HUES6 (cell line): ENCODE measurements around the gene ENTHD1.

Experiments
- H3K27ac ChIP-seq: 2 replicates; pipeline ENCODE4 v1.7.0; 2013; ENCODE audit warnings: low read depth, mild to moderate bottlenecking, low read length, inconsistent platforms
- H3K27me3 ChIP-seq: 2 replicates; pipeline ENCODE4 v1.6.1; 2013; ENCODE audit warnings: low read length; ENCODE audit not compliant: control insufficient read depth, insufficient read depth
- H3K36me3 ChIP-seq: 2 replicates; pipeline ENCODE4 v1.6.1; 2013; ENCODE audit warnings: low read length; ENCODE audit not compliant: control insufficient read depth, insufficient read depth
- H3K4me1 ChIP-seq: 2 replicates; pipeline ENCODE4 v1.6.1; 2013; ENCODE audit warnings: low read length; ENCODE audit not compliant: control insufficient read depth, insufficient read depth
- H3K4me3 ChIP-seq: 2 replicates; pipeline ENCODE4 v1.5.1; 2013; ENCODE audit warnings: low read depth, low read length
- H3K9ac ChIP-seq: one replicate; pipeline ENCODE4 v1.6.1; 2013; ENCODE audit warnings: mild to moderate bottlenecking, low read length
- H3K9me3 ChIP-seq: 2 replicates; pipeline ENCODE4 v1.6.1; 2013; ENCODE audit warnings: low read depth, low read length; ENCODE audit not compliant: control insufficient read depth, insufficient read depth

Gene ENTHD1

DNA sequence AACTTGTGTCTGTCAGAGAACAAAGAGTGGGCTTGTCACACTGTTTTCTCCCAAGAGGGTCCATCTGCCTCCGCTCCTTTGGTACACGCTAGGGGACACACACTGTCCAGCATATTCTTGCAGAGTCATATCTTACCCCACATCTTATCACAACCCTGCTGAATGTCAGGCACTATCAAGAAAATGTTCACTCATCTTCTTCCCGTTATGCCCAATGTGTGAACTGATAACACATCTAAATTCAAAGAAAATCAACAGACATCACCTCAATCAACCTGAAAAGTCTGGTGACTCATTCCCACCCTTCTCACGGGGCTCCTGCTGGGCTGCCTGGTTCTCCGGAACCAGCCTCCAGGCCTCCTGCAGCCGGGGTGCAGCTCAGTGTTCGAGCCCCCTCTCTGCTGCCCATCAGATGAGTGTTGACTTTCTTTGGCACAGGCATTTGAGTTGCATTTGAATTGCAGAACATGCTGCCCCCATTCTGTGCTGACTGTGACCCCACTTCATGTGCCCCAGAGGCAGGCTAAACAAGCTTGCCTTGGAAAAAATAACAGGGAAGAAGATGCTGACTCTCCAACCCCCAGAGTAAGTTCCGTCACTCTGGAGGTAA is 26.7 kb upstream of the ENTHD1 start:
- no peaks in the 10 kb centered on the region for H3K27me3 ChIP-seq
- H3K4me3 ChIP-seq = no peak overlapping the region
- no peak overlapping the region for H3K27ac ChIP-seq
- no peak overlapping the region for H3K9ac ChIP-seq
- H3K36me3 ChIP-seq = no peaks in the 10 kb centered on the region
- H3K9me3 ChIP-seq = no peaks in the 10 kb centered on the region
- H3K4me1 ChIP-seq = peaks cover 30% of the 10 kb centered on the region

DNA sequence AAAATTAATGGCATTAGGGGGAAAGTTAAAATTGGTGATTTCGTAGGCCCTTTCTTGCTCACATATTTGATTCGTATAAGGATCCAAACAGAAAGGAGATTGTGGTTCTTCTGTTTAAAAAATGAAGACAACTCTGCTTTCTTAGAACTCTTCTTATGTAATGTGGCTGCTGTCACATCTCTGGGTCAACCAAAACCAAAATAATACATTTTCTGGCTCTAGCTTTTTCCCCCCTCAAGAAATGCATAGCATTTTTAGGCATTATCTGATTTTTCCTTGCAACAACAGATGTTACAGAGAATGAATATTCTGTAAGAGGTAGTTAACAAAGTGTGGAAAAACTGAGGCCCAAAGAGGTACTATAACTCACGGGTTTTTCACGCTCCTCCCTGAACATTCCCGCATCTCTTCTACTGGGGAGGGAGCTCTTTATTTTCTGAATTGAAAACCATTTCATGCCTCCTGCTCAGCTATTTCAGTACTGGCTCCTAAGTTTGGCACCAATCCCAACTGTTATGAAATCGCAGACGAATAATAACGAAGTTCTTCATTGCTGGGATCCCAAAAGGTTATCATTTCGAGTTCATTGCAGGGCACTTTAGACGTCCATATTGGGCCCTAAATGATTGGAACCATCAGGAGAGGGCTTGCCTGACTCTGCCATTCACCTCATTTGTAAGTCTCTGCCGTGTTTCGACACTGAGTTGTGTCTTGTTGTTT is 24.4 kb upstream of the ENTHD1 start:
- H3K9me3 ChIP-seq = no peaks in the 10 kb centered on the region
- H3K4me1 ChIP-seq = peaks cover 32% of the 10 kb centered on the region
- no peak overlapping the region for H3K27ac ChIP-seq

DNA sequence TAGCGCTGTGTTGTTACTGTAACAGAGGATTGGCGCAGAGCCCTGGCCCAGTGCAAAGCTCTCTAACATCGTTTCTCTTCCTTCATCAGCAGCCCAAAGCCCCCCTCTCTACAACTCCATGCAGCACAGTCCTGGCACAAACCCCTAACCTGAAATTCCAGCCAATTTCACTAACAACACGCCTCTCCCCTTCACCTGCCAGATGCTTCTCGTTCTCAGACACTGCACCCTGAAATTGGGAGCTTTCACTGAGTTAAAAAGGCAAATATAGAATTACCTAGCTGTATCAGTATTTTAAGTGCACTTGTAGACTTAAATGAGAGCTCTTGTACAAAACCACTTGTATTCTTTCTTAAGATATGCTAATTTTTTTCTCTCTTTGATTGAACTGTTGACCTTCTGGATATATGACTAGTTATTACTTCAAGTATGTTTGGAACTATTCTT is 23.7 kb upstream of the ENTHD1 start:
- peaks cover 32% of the 10 kb centered on the region for H3K4me1 ChIP-seq
- no peak overlapping the region for H3K27ac ChIP-seq
- H3K9ac ChIP-seq = no peak overlapping the region
- no peaks in the 10 kb centered on the region for H3K9me3 ChIP-seq
- no peak overlapping the region for H3K4me3 ChIP-seq
- no peaks in the 10 kb centered on the region for H3K27me3 ChIP-seq
- no peaks in the 10 kb centered on the region for H3K36me3 ChIP-seq

More for the DNA sequence above, 24.4 kb upstream of the ENTHD1 start:
- H3K27me3 ChIP-seq = no peaks in the 10 kb centered on the region
- H3K4me3 ChIP-seq = no peak overlapping the region
- H3K9ac ChIP-seq = no peak overlapping the region
- H3K36me3 ChIP-seq = no peaks in the 10 kb centered on the region

DNA sequence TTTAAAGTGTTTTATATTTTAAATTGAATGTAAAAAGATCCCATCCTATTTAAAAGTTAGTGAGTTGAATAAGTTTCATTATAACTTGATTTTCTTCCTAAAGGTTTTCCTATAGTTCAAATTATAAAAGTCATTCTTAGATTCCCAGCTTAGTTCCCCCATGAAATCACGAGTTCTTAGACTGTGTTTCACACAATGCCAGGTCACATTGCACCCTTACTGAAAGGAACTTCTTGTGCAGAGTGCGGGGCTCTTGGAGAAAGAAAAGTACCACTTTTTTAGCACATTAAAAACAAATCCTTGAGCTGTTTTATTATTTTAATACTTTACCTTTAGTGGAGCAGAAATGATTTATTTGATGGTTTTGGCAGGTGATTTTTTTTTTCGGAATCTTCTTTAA is 22.9 kb upstream of the ENTHD1 start:
- peaks cover 32% of the 10 kb centered on the region for H3K4me1 ChIP-seq
- no peaks in the 10 kb centered on the region for H3K9me3 ChIP-seq
- no peak overlapping the region for H3K4me3 ChIP-seq
- H3K36me3 ChIP-seq = no peaks in the 10 kb centered on the region
- H3K27ac ChIP-seq = no peak overlapping the region
- no peak overlapping the region for H3K9ac ChIP-seq
- no peaks in the 10 kb centered on the region for H3K27me3 ChIP-seq

DNA sequence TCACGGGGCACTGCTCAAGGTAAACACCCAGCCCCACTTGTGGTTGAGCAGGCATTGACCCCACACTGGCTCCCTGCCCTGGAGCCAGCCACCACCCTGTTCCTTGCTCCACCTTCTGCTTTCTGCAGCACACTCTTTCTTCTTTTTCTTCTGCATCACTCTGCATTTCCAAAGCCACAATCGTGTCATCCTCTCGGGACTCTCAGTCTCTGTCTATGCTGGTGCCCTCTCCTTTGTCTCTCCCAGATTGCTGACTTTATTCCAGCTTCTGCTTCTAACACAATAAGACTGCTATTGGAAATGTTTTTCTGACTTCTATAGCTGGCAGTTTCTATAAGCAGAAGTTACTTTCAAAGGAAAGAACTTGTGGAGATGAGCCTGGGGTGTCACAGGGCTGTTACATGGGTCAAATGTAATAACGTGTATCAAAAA is 21.8 kb upstream of the ENTHD1 start:
- no peaks in the 10 kb centered on the region for H3K27me3 ChIP-seq

DNA sequence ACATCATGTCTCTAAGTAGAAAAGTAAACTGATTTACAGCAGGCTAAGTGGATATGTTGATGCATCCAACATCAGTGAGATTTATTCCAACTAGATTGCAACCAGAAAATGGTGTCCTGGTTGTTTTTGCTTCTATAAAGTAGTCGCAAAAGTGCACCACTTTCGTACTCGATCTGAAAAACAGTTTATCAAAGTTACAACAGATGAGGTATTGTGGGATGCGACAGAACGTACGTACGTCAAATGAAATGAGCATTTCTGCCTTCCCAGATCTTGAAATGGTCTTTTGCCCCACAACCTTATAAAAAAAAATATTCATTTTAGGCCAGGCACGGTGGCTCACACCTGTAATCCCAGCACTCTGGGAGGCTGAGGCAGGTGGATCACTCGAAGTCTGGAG is 21.0 kb upstream of the ENTHD1 start:
- Histone ChIP-seq H3K27me3 (no peaks in the 10 kb centered on the region), H3K36me3 (no peaks in the 10 kb centered on the region), H3K4me1 (peaks cover 25% of the 10 kb centered on the region)

More for the DNA sequence above, 21.8 kb upstream of the ENTHD1 start:
- no peak overlapping the region for H3K27ac ChIP-seq
- H3K4me1 ChIP-seq = peaks cover 28% of the 10 kb centered on the region
- H3K36me3 ChIP-seq = no peaks in the 10 kb centered on the region
- no peak overlapping the region for H3K4me3 ChIP-seq
- H3K9ac ChIP-seq = no peak overlapping the region
- no peaks in the 10 kb centered on the region for H3K9me3 ChIP-seq

DNA sequence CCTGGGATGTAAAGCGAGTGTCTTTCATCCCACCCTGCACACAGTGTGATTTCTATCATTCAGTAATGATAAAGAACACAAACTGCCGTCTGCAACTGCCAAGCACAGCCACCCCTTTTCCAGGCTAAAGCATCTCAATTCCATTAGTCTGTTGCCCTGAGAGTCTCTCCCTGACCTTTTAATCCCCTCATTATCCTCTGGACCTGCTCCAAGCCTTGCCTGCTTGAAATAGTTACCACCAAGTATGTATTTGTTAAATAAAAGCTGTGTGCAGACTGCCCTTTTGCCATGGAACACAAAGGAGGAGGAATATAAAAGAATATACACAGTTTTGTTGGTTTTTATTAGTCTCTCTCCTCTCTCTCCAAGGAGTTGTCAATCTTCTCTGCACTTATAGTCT is 20.3 kb upstream of the ENTHD1 start:
- H3K27me3 ChIP-seq = no peaks in the 10 kb centered on the region

More for the DNA sequence above, 21.0 kb upstream of the ENTHD1 start:
- Histone ChIP-seq H3K9me3 (no peaks in the 10 kb centered on the region), H3K9ac (no peak overlapping the region), H3K27ac (no peak overlapping the region), H3K4me3 (no peak overlapping the region)

DNA sequence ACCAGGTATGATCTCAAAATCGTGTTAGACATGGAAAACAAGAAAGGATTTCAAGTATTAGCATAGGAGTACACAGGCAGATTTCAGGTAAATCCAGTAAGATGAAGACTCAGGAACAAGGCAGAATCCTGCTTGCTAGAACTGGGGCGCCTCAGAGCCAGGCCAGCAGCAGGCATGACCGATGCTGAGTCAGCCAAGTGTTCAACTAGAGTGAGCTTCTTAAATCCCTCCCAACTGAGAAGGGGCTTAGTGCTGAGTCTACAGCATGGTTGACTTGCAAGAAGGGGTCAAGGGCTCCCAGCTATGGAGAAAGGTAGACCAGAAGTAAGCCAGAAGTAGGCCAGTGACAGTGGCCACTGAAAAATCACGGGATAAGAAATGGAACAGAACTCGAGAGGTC is 19.8 kb upstream of the ENTHD1 start:
- H3K4me3 ChIP-seq = no peak overlapping the region
- H3K9ac ChIP-seq = no peak overlapping the region
- H3K36me3 ChIP-seq = no peaks in the 10 kb centered on the region
- H3K4me1 ChIP-seq = peaks cover 24% of the 10 kb centered on the region
- H3K27ac ChIP-seq = no peak overlapping the region
- no peaks in the 10 kb centered on the region for H3K27me3 ChIP-seq
- no peaks in the 10 kb centered on the region for H3K9me3 ChIP-seq

More for the DNA sequence above, 20.3 kb upstream of the ENTHD1 start:
- Histone ChIP-seq H3K4me3 (no peak overlapping the region), H3K9ac (no peak overlapping the region), H3K9me3 (no peaks in the 10 kb centered on the region), H3K27ac (no peak overlapping the region), H3K36me3 (no peaks in the 10 kb centered on the region), H3K4me1 (peaks cover 25% of the 10 kb centered on the region)

DNA sequence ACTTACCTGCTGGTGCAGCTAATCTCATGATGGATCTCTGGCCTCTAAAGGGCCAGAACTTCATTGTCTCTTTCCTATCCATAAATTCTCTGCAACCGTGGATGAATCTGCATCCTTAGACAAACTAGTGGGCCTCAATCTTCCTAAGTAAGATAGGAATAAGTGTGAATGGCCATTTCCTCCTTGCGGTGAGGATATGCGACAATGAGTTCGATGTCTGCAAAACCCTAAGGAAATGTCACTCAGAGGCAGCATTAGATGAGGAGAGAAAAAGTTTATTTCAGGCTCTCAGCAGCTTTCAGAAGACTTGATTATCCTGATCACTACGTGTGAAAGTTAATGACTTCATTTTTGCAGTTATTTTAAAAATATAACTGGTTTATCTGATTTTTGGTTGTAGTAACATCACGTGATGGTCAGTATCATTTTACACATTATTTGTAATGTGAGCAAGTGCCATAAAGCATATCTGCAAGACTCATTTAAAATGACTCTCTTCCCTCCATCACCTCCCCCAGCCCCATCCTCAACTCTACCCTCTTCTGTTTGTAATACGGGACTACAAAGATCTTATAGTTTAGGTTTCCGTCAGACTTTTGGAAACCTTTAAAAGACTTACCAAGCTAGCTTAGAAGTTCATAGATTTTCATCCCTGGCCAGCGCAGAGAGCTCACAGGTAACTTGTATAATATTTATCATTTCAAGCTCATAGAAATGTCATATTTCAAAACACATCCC is 17.5 kb upstream of the ENTHD1 start:
- Histone ChIP-seq H3K9ac (no peak overlapping the region), H3K4me1 (peaks cover 16% of the 10 kb centered on the region), H3K9me3 (no peaks in the 10 kb centered on the region), H3K27ac (no peak overlapping the region), H3K36me3 (no peaks in the 10 kb centered on the region), H3K27me3 (no peaks in the 10 kb centered on the region), H3K4me3 (no peak overlapping the region)

DNA sequence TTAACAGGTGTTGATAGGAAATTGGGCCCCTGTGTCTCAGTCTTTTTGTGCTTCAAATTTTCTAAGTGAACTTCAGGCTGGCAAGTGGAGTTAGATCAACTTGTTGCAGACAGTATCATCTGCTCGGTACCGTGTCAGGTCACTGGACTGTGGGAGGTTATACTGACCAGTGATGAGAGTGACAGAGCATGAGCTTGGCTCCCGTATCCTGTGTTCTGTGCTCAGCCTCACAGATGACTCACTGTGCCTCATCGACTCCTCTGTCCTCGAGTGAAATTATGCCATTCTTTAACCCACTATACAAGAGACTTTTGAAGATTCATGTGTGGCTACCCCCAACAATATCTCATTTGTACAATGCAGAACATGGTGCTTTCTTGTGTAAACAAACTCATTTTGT is 15.2 kb upstream of the ENTHD1 start:
- peaks cover 10% of the 10 kb centered on the region for H3K4me1 ChIP-seq
- H3K9ac ChIP-seq = no peak overlapping the region
- no peaks in the 10 kb centered on the region for H3K36me3 ChIP-seq
- no peaks in the 10 kb centered on the region for H3K9me3 ChIP-seq
- no peaks in the 10 kb centered on the region for H3K27me3 ChIP-seq
- no peak overlapping the region for H3K4me3 ChIP-seq
- no peak overlapping the region for H3K27ac ChIP-seq

DNA sequence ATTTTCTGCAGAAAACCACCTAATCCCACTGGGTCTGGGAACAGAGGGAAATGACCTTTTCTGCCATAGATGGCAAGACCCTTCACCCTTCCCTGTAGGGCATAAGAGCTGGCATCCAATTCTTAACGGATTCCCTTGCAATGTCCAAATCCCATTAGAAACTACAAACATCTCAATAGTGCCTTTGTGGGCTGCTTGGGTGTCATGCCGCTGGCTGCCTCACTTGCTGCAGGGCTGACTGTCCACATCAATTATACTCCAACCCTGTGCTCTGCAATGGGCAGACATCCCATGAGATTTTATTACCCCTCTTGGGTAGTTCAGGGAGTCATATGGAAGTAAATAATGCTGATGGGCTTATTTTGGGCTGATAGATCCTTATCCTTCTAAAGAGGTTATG is 14.6 kb upstream of the ENTHD1 start:
- Histone ChIP-seq H3K27me3 (no peaks in the 10 kb centered on the region), H3K9ac (no peak overlapping the region), H3K36me3 (no peaks in the 10 kb centered on the region), H3K4me3 (no peak overlapping the region), H3K27ac (no peak overlapping the region), H3K4me1 (peaks cover 10% of the 10 kb centered on the region), H3K9me3 (no peaks in the 10 kb centered on the region)
